Breast epithelium (tissue), 4 donors: ENCODE data around the gene PQBP1. TPM values are rescaled to one million over a fixed set of nuclear protein-coding genes. Genes with fewer than 3 reads are reported as not detected.

Experiments used
- DNase-seq, 2 donors: peaks; one replicate each; pipeline ENCODE4 v3.0.0-alpha.2; 2019; ENCODE audit warnings: low spot score in 2 of 2
- H3K27ac ChIP-seq, 2 donors: fragments of 200-600 bp; sonication (generic) in 1 of 2; one replicate each; pipeline ENCODE4 v1.5.1; 2016 to 2019; ENCODE audit warnings: mild to moderate bottlenecking in 1 of 2
- H3K27me3 ChIP-seq, 2 donors: fragments of 200-600 bp; sonication (generic) in 1 of 2; one replicate each; pipeline versions ENCODE4 v1.5.1 to v1.6.0; 2017 to 2019; ENCODE audit warnings: control low read depth in 1 of 2, mild to moderate bottlenecking in 1 of 2
- H3K36me3 ChIP-seq: fragments of 200-600 bp; one replicate; pipeline ENCODE4 v1.5.1; 2019
- H3K4me1 ChIP-seq, 2 donors: fragments of 200-600 bp; sonication (generic); one replicate each; pipeline ENCODE4 v1.5.1; 2016 to 2019; ENCODE audit warnings: control low read depth in 1 of 2
- H3K4me3 ChIP-seq, 3 donors: fragments of 200-600 bp; sonication (generic); 1 replicate in 2 of 3; 2 replicates in 1 of 3; pipeline ENCODE4 v1.5.1; 2016 to 2019; ENCODE audit warnings: mild to moderate bottlenecking in 3 of 3, moderate library complexity in 2 of 3
- H3K9me3 ChIP-seq, 2 donors: fragments of 200-600 bp; sonication (generic) in 1 of 2; one replicate each; pipeline ENCODE4 v1.5.1; 2016 to 2019; ENCODE audit warnings: control low read depth in 1 of 2
- CTCF ChIP-seq, 3 donors: fragments of 450-650 bp; IDR thresholded peaks; one replicate each; pipeline ENCODE4 v1.5.1; 2016 to 2017; ENCODE audit warnings: antibody characterized with exemption in 3 of 3, mild to moderate bottlenecking in 3 of 3, moderate library complexity in 3 of 3
- POLR2A ChIP-seq: fragments of 450-650 bp; IDR thresholded peaks from one replicate; pipeline ENCODE4 v1.6.1; 2016; ENCODE audit warnings: antibody characterized with exemption, mild to moderate bottlenecking, moderate library complexity
- POLR2AphosphoS5 ChIP-seq, 3 donors: sonication (generic); formaldehyde crosslinking; IDR thresholded peaks; one replicate each; pipeline ENCODE4 v1.6.1; 2017; ENCODE audit warnings: antibody characterized with exemption in 3 of 3
- intact Hi-C: fragments of 100-400 bp; cut with DNase I; formaldehyde crosslinking; loops from one replicate; pipeline ENCODE4 v1.15.1; 2023; ENCODE audit warnings: low total_unique reads
- total RNA-seq, 3 donors: library from RNA; depleted of rRNA; stranded (reverse); fragments of >200 nt; gene quantifications; one replicate each; pipeline ENCODE4 v1.1.0, GENCODE V29; 2016

The PQBP1 gene
- total RNA-seq, 3 donors from 2014 or later, result 56.0 to 71.4 (median 71.0) TPM

GRCh38 chrX:48923771-48924170 lies 26.0 kb downstream of the PQBP1 start:
- no peak for TF ChIP-seq POLR2A
- no peak for TF ChIP-seq POLR2AphosphoS5 (IDR thresholded peaks at IDR 0.05)
- TF ChIP-seq CTCF (IDR thresholded peaks at IDR 0.05), result no peak
- intact Hi-C loops, result no loop called here

DNA sequence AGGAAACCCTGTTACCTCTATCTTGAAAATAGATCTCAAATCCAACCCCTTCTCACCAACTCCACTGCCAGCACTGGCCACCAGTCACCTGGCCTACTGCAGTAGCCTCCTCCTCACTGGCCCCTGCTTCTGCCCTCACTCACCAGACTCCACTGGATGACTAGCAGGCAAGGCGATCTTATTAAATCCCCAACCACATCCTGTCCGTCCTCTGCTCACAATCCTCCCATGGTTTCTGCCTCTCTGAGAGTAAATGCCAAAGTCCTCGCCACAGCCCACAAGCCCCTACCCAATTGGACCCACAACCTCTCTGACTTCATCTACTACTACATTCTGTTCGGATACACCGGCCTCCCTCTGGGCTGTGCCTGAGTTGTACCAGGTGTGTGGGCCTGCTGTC lies 26.5 kb downstream of the PQBP1 start:
- intact Hi-C loops, result no loop called here
- Histone ChIP-seq H3K4me1 (no peaks in the 10 kb centered on the region), H3K4me3 (no peak overlapping the region), H3K27ac (no peak overlapping the region), H3K9me3 (no peaks in the 10 kb centered on the region), H3K27me3 (peaks cover 0 to 40% of the 10 kb centered on the region in 2 donors), H3K36me3 (no peaks in the 10 kb centered on the region)
- DNase-seq, result no peak
- no peak for TF ChIP-seq POLR2AphosphoS5 (IDR thresholded peaks at IDR 0.05)
- no peak for TF ChIP-seq POLR2A
- TF ChIP-seq CTCF (IDR thresholded peaks at IDR 0.05), result no peak

More at GRCh38 chrX:48923771-48924170, 26.0 kb downstream of the PQBP1 start:
- Histone ChIP-seq H3K4me3 (no peak overlapping the region), H3K9me3 (no peaks in the 10 kb centered on the region), H3K4me1 (no peaks in the 10 kb centered on the region), H3K27ac (no peak overlapping the region), H3K27me3 (peaks cover 0 to 41% of the 10 kb centered on the region in 2 donors), H3K36me3 (no peaks in the 10 kb centered on the region)
- DNase-seq, result no peak

DNA sequence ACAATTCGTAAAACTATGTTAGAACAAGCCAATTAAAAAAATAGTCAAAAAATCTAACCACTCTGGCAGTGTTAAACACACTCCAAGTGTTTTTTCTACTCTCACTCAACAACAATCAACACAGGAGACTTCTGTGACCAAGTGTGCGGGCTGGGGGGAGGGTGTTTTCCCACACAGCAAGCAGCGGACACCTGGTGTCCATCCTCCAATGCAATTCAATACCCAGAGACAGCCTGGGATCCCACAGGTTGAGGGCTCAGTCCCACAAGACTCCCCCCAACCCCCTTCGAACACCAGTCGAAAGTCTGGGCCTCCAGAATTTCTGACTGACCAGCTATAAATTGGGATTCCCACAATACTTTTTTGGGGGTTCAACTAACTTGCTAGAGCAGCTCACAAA lies 29.4 kb downstream of the PQBP1 start:
- TF ChIP-seq POLR2AphosphoS5 (IDR thresholded peaks at IDR 0.05) (no peak), POLR2A (no peak), CTCF (IDR thresholded peaks at IDR 0.05) (no peak)
- no peak for DNase-seq
- H3K4me1 ChIP-seq, result no peaks in the 10 kb centered on the region
- no peaks in the 10 kb centered on the region for H3K9me3 ChIP-seq
- no peak overlapping the region for H3K4me3 ChIP-seq
- no peak overlapping the region for H3K27ac ChIP-seq
- H3K36me3 ChIP-seq, result no peaks in the 10 kb centered on the region
- intact Hi-C loops, result no loop called here
- peaks cover 0 to 26% of the 10 kb centered on the region in 2 donors for H3K27me3 ChIP-seq

- Histone ChIP-seq H3K9me3 (no peaks in the 10 kb centered on the region), H3K36me3 (no peaks in the 10 kb centered on the region), H3K4me1 (no peaks in the 10 kb centered on the region), H3K27me3 (peaks cover 0 to 19% of the 10 kb centered on the region in 2 donors), H3K4me3 (no peak overlapping the region), H3K27ac (no peak overlapping the region)
- intact Hi-C loops, result no loop called here
- DNase-seq, result no peak
- no peak for TF ChIP-seq POLR2A
- TF ChIP-seq CTCF (IDR thresholded peaks at IDR 0.05), result no peak
- no peak for TF ChIP-seq POLR2AphosphoS5 (IDR thresholded peaks at IDR 0.05)
Observed at GRCh38 chrX:48927736-48928382, 30.1 kb downstream of the PQBP1 start.

DNA sequence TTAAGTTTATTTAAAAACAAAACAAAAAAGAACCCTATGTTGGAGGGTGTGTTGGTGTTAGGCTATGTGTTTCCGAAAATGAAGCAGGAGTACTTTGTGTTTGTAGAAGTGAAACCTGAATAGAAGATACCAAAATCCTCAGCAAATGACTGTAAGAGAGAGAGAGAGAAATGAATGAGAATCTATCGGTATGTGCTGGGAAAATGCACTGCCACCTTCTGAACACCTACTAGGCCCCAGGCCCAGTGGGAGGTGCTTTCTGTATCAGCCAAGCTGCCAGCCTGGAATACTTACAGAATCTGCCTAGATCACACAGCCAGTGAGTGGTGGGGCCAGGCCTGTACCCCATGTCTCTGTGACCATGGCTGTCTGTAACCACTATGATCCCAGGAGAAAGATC lies 36.0 kb downstream of the PQBP1 start:
- no peak overlapping the region for H3K27ac ChIP-seq
- peaks cover 0 to 27% of the 10 kb centered on the region in 2 donors for H3K27me3 ChIP-seq
- intact Hi-C loops, result no loop called here
- no peak for TF ChIP-seq POLR2AphosphoS5 (IDR thresholded peaks at IDR 0.05)
- TF ChIP-seq CTCF (IDR thresholded peaks at IDR 0.05), result no peak
- TF ChIP-seq POLR2A, result no peak
- no peaks in the 10 kb centered on the region for H3K4me1 ChIP-seq
- no peaks in the 10 kb centered on the region for H3K36me3 ChIP-seq
- H3K4me3 ChIP-seq, result no peak overlapping the region
- no peaks in the 10 kb centered on the region for H3K9me3 ChIP-seq
- DNase-seq, result no peak
